ENCODE measurements around the gene CHD6. TPM values are rescaled to one million over a fixed set of nuclear protein-coding genes. Genes with fewer than 3 reads are reported as not detected.

The CHD6 gene
- total and polyA plus RNA-seq, 7 donors: 2.4 to 40.2 (median 29.9) TPM

DNA sequence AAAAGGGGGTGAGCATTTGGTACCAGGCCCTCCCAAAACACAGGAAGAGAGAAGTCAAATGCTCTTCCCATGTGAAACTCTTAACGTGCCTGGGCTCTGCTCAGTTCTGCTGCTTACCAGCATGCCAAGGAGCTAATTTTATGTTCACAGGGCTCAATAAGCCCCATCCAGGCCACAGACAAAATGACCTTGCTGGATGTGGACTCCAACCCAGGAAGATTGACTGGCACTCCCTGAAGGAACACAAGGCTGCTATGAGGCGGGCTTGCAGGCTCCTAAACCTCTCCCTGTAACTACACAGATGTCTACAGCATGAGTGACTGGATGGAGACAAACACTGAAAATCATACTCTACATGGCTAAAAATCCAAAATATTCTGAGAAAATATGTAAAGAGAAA lies 50.6 kb downstream of the CHD6 start:
- Histone ChIP-seq H3K4me1 (peaks cover 0 to 50% (median 33%) of the 10 kb centered on the region in 4 donors), H3K9me3 (no peaks in the 10 kb centered on the region), H3K4me3 (no peak overlapping the region), H3K27me3 (no peaks in the 10 kb centered on the region), H3K27ac (no peak overlapping the region), H3K36me3 (no peaks in the 10 kb centered on the region)
- no peak for DNase-seq
- TF ChIP-seq POLR2A (IDR thresholded peaks at IDR 0.05) (no peak), POLR2AphosphoS5 (IDR thresholded peaks at IDR 0.05) (no peak), EP300 (IDR thresholded peaks at IDR 0.05) (no peak)
- TF ChIP-seq, protein P1, sequence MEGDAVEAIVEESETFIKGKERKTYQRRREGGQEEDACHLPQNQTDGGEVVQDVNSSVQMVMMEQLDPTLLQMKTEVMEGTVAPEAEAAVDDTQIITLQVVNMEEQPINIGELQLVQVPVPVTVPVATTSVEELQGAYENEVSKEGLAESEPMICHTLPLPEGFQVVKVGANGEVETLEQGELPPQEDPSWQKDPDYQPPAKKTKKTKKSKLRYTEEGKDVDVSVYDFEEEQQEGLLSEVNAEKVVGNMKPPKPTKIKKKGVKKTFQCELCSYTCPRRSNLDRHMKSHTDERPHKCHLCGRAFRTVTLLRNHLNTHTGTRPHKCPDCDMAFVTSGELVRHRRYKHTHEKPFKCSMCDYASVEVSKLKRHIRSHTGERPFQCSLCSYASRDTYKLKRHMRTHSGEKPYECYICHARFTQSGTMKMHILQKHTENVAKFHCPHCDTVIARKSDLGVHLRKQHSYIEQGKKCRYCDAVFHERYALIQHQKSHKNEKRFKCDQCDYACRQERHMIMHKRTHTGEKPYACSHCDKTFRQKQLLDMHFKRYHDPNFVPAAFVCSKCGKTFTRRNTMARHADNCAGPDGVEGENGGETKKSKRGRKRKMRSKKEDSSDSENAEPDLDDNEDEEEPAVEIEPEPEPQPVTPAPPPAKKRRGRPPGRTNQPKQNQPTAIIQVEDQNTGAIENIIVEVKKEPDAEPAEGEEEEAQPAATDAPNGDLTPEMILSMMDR (IDR thresholded peaks at IDR 0.05): no peak
- intact Hi-C loops (cut with DNase I): no loop called here
- 74 to 87% methylated on average over 2 of the region's 2 CpGs for WGBS, 2 donors

DNA sequence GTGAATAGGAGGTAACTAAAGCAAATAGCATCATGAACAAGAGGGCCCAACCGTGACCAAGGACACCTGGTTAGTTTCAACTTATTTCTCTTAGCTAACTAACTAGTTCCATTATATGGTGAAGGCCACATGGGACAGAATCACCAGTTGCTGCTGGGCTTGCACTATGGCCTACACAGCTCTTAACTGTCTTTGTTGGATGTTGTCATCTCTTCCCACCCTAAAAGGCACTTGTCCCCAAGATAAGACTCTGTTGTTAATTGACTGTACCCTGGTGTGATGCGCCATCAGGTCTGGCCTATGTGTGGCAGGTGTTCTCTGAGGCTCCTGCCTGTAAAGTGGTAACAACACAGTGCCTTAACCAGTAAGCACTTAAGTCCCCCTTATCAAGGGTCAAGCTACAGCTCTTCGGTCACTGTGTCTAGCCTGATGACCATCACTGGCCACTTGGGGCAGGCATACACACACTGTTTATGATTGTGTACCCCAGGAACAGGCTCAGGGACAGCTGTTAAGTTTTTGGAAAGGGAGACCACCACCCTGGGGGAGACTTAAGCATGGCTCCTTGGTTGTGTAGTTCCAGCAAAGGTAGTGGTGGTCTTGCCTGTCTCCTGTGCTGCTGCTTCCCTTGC lies 51.2 kb downstream of the CHD6 start:
- Histone ChIP-seq H3K4me3 (no peak overlapping the region), H3K4me1 (peaks cover 0 to 44% (median 27%) of the 10 kb centered on the region in 4 donors), H3K9me3 (no peaks in the 10 kb centered on the region), H3K27me3 (no peaks in the 10 kb centered on the region), H3K36me3 (no peaks in the 10 kb centered on the region), H3K27ac (no peak overlapping the region)
- no peak for DNase-seq
- intact Hi-C loops (cut with DNase I): no loop called here
- no peak for TF ChIP-seq POLR2A (IDR thresholded peaks at IDR 0.05)
- no peak for TF ChIP-seq EP300 (IDR thresholded peaks at IDR 0.05)
- TF ChIP-seq POLR2AphosphoS5 (IDR thresholded peaks at IDR 0.05): no peak
- TF ChIP-seq, protein P1 (IDR thresholded peaks at IDR 0.05): no peak
- WGBS, 2 donors: 96 to 97% methylated on average over 3 of the region's 3 CpGs

DNA sequence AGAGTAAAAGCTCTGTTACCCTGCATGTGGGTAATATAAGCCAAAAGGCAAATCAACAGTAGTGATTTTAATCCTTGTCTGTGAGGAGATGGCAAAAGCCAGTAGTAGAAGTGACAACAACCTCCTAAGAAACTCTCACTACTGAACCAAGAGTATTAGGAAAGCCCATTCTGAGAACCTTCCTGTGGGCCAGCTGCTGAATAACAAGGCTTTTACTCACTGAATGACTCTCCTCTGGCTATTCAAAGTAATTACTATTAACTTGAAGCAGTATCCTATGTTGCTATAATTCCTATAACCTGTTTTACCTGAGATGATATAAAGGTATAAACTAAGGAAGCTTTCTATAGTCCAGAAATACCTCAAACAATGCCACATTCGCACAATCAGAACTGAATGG lies 55.1 kb downstream of the CHD6 start:
- H3K27ac ChIP-seq: no peak overlapping the region
- intact Hi-C loops (cut with DNase I): no loop called here
- no peak for DNase-seq
- 94 to 95% methylated on average over 1 of the region's 1 CpG for WGBS, 2 donors
- no peak overlapping the region for H3K4me3 ChIP-seq
- no peaks in the 10 kb centered on the region for H3K27me3 ChIP-seq
- H3K4me1 ChIP-seq: peaks cover 0 to 17% (median 14%) of the 10 kb centered on the region in 4 donors
- no peak for TF ChIP-seq POLR2AphosphoS5 (IDR thresholded peaks at IDR 0.05)
- TF ChIP-seq, protein P1 (IDR thresholded peaks at IDR 0.05): no peak
- TF ChIP-seq EP300 (IDR thresholded peaks at IDR 0.05): no peak
- TF ChIP-seq POLR2A (IDR thresholded peaks at IDR 0.05): no peak
- H3K9me3 ChIP-seq: no peaks in the 10 kb centered on the region
- no peaks in the 10 kb centered on the region for H3K36me3 ChIP-seq

DNA sequence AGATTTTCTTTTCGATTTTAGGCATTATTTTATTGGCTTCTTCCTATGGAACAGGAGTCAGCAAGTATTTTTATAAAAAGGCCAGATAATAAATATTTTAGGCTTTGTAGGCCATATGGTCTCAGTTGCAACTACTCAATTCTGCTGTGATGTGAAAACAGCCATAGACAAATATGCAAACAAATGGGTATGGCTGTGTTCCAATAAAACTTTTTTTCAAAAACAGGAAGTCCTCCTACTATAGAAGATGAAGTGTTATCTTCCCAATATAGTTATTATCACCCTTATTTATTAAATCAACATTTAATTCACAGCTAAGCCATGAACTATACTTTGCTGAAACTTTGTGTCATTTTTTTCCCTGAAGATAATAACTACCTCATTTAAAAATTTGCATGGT lies 57.2 kb downstream of the CHD6 start:
- TF ChIP-seq EP300 (IDR thresholded peaks at IDR 0.05): no peak
- TF ChIP-seq, protein P1 (IDR thresholded peaks at IDR 0.05): no peak
- TF ChIP-seq POLR2A (IDR thresholded peaks at IDR 0.05): no peak
- TF ChIP-seq POLR2AphosphoS5 (IDR thresholded peaks at IDR 0.05): no peak
- Histone ChIP-seq H3K9me3 (no peaks in the 10 kb centered on the region), H3K36me3 (no peaks in the 10 kb centered on the region), H3K4me1 (peaks cover 0 to 28% (median 20%) of the 10 kb centered on the region in 4 donors), H3K4me3 (no peak overlapping the region), H3K27me3 (no peaks in the 10 kb centered on the region), H3K27ac (no peak overlapping the region)
- 49 to 80% methylated on average over 1 of the region's 1 CpG for WGBS, 2 donors
- intact Hi-C loops (cut with DNase I): no loop called here
- DNase-seq: no peak

DNA sequence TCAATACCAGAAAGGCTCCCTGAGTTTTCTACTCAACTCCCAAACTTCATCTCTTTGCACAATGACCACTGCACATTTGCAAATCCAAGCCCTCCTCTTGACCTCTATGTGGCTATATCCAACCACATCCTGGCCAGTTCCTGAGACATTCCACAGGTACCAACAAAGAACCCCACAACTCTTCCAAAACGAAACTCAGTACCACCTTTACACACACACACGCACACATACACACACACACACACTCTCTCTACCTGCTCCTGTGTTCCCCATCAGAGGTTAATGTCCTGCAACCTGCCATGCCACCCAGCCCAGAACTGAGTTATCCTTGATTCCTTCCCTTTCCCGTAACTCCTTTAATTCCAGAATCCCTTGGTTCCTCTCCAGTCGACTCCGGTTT lies 58.5 kb downstream of the CHD6 start:
- TF ChIP-seq, protein P1 (IDR thresholded peaks at IDR 0.05): no peak
- TF ChIP-seq POLR2AphosphoS5 (IDR thresholded peaks at IDR 0.05) (no peak), POLR2A (IDR thresholded peaks at IDR 0.05) (no peak), EP300 (IDR thresholded peaks at IDR 0.05) (no peak)
- Histone ChIP-seq H3K4me1 (peaks cover 0 to 28% (median 20%) of the 10 kb centered on the region in 4 donors), H3K4me3 (no peak overlapping the region), H3K27ac (no peak overlapping the region), H3K27me3 (no peaks in the 10 kb centered on the region), H3K36me3 (no peaks in the 10 kb centered on the region), H3K9me3 (no peaks in the 10 kb centered on the region)
- WGBS, 2 donors: 93 to 96% methylated on average over 5 of the region's 5 CpGs
- intact Hi-C loops (cut with DNase I): no loop called here
- DNase-seq: no peak

Data from sigmoid colon (tissue), 7 donors.